CD4-positive, alpha-beta T cell (primary cell): ENCODE results near the gene ZNF444. TPM values are rescaled to one million over a fixed set of nuclear protein-coding genes. Genes with fewer than 3 reads are reported as not detected.

ENCODE experiments used
- ATAC-seq: fragments of 200-7000 bp; cut with Tn5 transposase; one replicate; pipeline ENCODE4 v1.10.0; 2022; ENCODE audit warnings: mild to moderate bottlenecking; ENCODE audit not compliant: poor library complexity
- CTCF ChIA-PET: fragments of 350-600 bp; sonication (Branson Sonifier 250); formaldehyde crosslinking; loops from one replicate; lab custom pipeline; 2021; ENCODE audit warnings: antibody characterized with exemption, inconsistent platforms; lab: Charles Lee
- POLR2A ChIA-PET: fragments of 350-600 bp; sonication (Branson Sonifier 250); formaldehyde crosslinking; loops from one replicate; lab custom pipeline; 2021; ENCODE audit warnings: antibody characterized with exemption, inconsistent platforms; lab: Charles Lee
- DNase-seq, 14 experiments: peaks; one replicate each; pipeline ENCODE4 v3.0.0-alpha.2; 2013 to 2020; ENCODE audit warnings: mixed read lengths in 2 of 14
- H3K27ac ChIP-seq, 2 donors: one replicate each; pipeline versions ENCODE4 v1.5.1 to v1.7.0; 2013; ENCODE audit warnings: low read length in 2 of 2, low read depth in 1 of 2, mild to moderate bottlenecking in 1 of 2
- H3K27me3 ChIP-seq, 2 experiments: 1 replicate in 1 of 2; 2 replicates in 1 of 2; pipeline versions ENCODE4 v1.6.1 to v1.7.0; 2013; ENCODE audit warnings: low read length in 2 of 2, control low read depth in 1 of 2, mild to moderate bottlenecking in 1 of 2, moderate library complexity in 1 of 2; ENCODE audit not compliant: insufficient read depth in 2 of 2, control insufficient read depth in 1 of 2
- H3K36me3 ChIP-seq: one replicate; pipeline ENCODE4 v1.6.1; 2013; ENCODE audit warnings: low read length, control low read depth; ENCODE audit not compliant: insufficient read depth
- H3K4me1 ChIP-seq: one replicate; pipeline ENCODE4 v1.6.1; 2013; ENCODE audit warnings: low read length, control low read depth; ENCODE audit not compliant: insufficient read depth
- H3K4me3 ChIP-seq: one replicate; pipeline ENCODE4 v1.5.1; 2013; ENCODE audit warnings: mild to moderate bottlenecking, low read length, moderate library complexity
- H3K9me3 ChIP-seq, 2 experiments: 1 replicate in 1 of 2; 2 replicates in 1 of 2; pipeline versions ENCODE4 v1.6.1 to v1.7.0; 2013; ENCODE audit warnings: low read length in 2 of 2, mild to moderate bottlenecking in 2 of 2, control low read depth in 1 of 2, moderate library complexity in 1 of 2; ENCODE audit not compliant: control insufficient read depth in 1 of 2, insufficient read depth in 1 of 2
- H3K27ac Mint-ChIP-seq: one replicate; pipeline ENCODE4 v1.8.0; 2020; ENCODE audit warnings: mixed read lengths
- H3K27me3 Mint-ChIP-seq: one replicate; pipeline ENCODE4 v1.8.0; 2021; ENCODE audit warnings: mixed read lengths
- H3K36me3 Mint-ChIP-seq: one replicate; pipeline ENCODE4 v1.8.0; 2021; ENCODE audit warnings: low read depth, mixed read lengths
- H3K4me1 Mint-ChIP-seq: one replicate; pipeline ENCODE4 v1.8.0; 2021; ENCODE audit warnings: low read depth, mixed read lengths
- H3K4me3 Mint-ChIP-seq: one replicate; pipeline ENCODE4 v1.8.0; 2020; ENCODE audit warnings: mild to moderate bottlenecking, mixed read lengths
- H3K9me3 Mint-ChIP-seq: one replicate; pipeline ENCODE4 v1.8.0; 2020; ENCODE audit warnings: mixed read lengths
- CTCF ChIP-seq: fragments of 200-600 bp; IDR thresholded peaks from one replicate; pipeline ENCODE4 v1.8.0; 2022; ENCODE audit warnings: antibody characterized with exemption, mild to moderate bottlenecking
- intact Hi-C, 2 experiments: fragments of 100-400 bp; cut with DNase I in 1 of 2; cut with micrococcal nuclease in 1 of 2; formaldehyde crosslinking; loops; one replicate each; pipeline versions ENCODE4 v1.15.1 to v1.9.0; 2023 to 2025; cut with DNase I, micrococcal nuclease
- total RNA-seq, 174 experiments: library from RNA in 2 of 174; stranded (reverse) in 2 of 174; gene quantifications; one replicate each; pipeline ENCODE4 v1.2.3 and lab custom pipeline; 2021 to 2026

The ZNF444 gene
- total RNA-seq, 2 experiments from 2014 or later: 13.5 TPM

GRCh38 chr19:56138069-56138468, 3.0 kb upstream of the ZNF444 start:
- ChIA-PET POLR2A (interaction anchor here (1.2 to 1.3 kb wide), 2 partner anchors 13 to 16 kb away, joined by 3 to 4 read pairs; no protein-coding TSS in a partner anchor), CTCF (no interaction called here)
- no peak for ATAC-seq

GRCh38 chr19:56139847-56140582, 1.1 kb upstream of the ZNF444 start:
- Histone ChIP-seq H3K36me3 (peaks cover 4% of the 10 kb centered on the region), H3K4me3 (peak overlapping the region; percentile 70), H3K27me3 (no peaks in the 10 kb centered on the region), H3K9me3 (no peaks in the 10 kb centered on the region), H3K27ac (peak overlapping the region; percentile 74 to 78), H3K4me1 (peaks cover 35% of the 10 kb centered on the region)
- Mint-ChIP-seq H3K27me3 (no peaks in the 10 kb centered on the region), H3K4me1 (peaks cover 37% of the 10 kb centered on the region), H3K9me3 (no peaks in the 10 kb centered on the region), H3K4me3 (peak overlapping the region; percentile 96), H3K36me3 (peaks cover 11% of the 10 kb centered on the region), H3K27ac (peak overlapping the region; percentile 85)
- CTCF ChIA-PET: interaction anchor here (1.2 kb wide), 1 partner anchor 35 kb away, joined by 3 read pairs; no protein-coding TSS in a partner anchor
- peak in 2 of 14 experiments; percentile 24 to 33 for DNase-seq
- POLR2A ChIA-PET: interaction anchor here (1.0 to 3.0 kb wide), 6 partner anchors 13 to 175 kb away, joined by 3 to 37 read pairs (median 10); partner anchors contain the start of genes ZNF787 and ZSCAN5A
- no peak for TF ChIP-seq CTCF
- no peak for ATAC-seq
- intact Hi-C loops: loop anchor here in 1 of 2 experiments (5.0 to 10.0 kb wide), 2 partner anchors 33 to 455 kb away; partner anchors contain the start of gene ZNF71

More at GRCh38 chr19:56138069-56138468, 3.0 kb upstream of the ZNF444 start:
- no peaks in the 10 kb centered on the region for H3K9me3 Mint-ChIP-seq
- H3K4me3 ChIP-seq: no peak overlapping the region
- no peaks in the 10 kb centered on the region for H3K27me3 Mint-ChIP-seq
- peaks cover 4% of the 10 kb centered on the region for H3K36me3 ChIP-seq
- no peak overlapping the region for H3K27ac ChIP-seq
- H3K4me1 Mint-ChIP-seq: peaks cover 31% of the 10 kb centered on the region
- intact Hi-C loops: no loop called here
- H3K27me3 ChIP-seq: no peaks in the 10 kb centered on the region
- no peaks in the 10 kb centered on the region for H3K9me3 ChIP-seq
- no peak for DNase-seq
- no peak overlapping the region for H3K27ac Mint-ChIP-seq
- no peak overlapping the region for H3K4me3 Mint-ChIP-seq
- peaks cover 24% of the 10 kb centered on the region for H3K4me1 ChIP-seq
- TF ChIP-seq CTCF: no peak
- peaks cover 7% of the 10 kb centered on the region for H3K36me3 Mint-ChIP-seq

GRCh38 chr19:56141417-56141993, 418 bp downstream of the ZNF444 start:
- H3K4me3 ChIP-seq: peak overlapping the region; percentile 70
- H3K9me3 Mint-ChIP-seq: no peaks in the 10 kb centered on the region
- CTCF ChIA-PET: interaction anchor here (0.6 to 1.2 kb wide), 2 partner anchors 30 to 36 kb away, joined by 3 read pairs; no protein-coding TSS in a partner anchor
- H3K27me3 ChIP-seq: no peaks in the 10 kb centered on the region
- peak overlapping the region; percentile 85 for H3K27ac Mint-ChIP-seq
- H3K27me3 Mint-ChIP-seq: no peaks in the 10 kb centered on the region
- POLR2A ChIA-PET: interaction anchor here (1.3 to 3.0 kb wide), 5 partner anchors 17 to 173 kb away, joined by 3 to 37 read pairs (median 11); partner anchors contain the start of genes ZNF787 and ZSCAN5A
- H3K9me3 ChIP-seq: no peaks in the 10 kb centered on the region
- no peak for TF ChIP-seq CTCF
- intact Hi-C loops: loop anchor here (1.0 to 10.0 kb wide), 5 partner anchors 20 to 453 kb away; partner anchors contain the start of genes ZNF787 (in 2 of the 2), ZSCAN5A (in 2 of the 2) and ZNF71 (in 1 of the 2)
- H3K27ac ChIP-seq: peak overlapping the region in 1 of 2 donors; percentile 74
- H3K36me3 ChIP-seq: peaks cover 9% of the 10 kb centered on the region
- peak overlapping the region; percentile 80 for H3K4me3 Mint-ChIP-seq
- ATAC-seq: no peak
- peak in 11 of 14 experiments; percentile 15 to 70 (median 37) for DNase-seq
- peaks cover 35% of the 10 kb centered on the region for H3K4me1 ChIP-seq
- H3K4me1 Mint-ChIP-seq: peaks cover 37% of the 10 kb centered on the region
- H3K36me3 Mint-ChIP-seq: peaks cover 11% of the 10 kb centered on the region
